GM12878 (cell line): Measurements from ENCODE around the gene KDM5C. TPM values are rescaled to one million over a fixed set of nuclear protein-coding genes. Genes with fewer than 3 reads are reported as not detected.

Experiments used
- CUX1 ChIP-seq: IDR thresholded peaks from 2 replicates; pipeline ENCODE4 v1.6.1; 2012; ENCODE audit warnings: improper control_type of control experiment, low read depth, low read length; ENCODE audit not compliant: insufficient replicate concordance
- FOXM1 ChIP-seq: IDR thresholded peaks from 2 replicates; pipeline ENCODE4 v1.6.1; 2012; ENCODE audit warnings: low read depth, mild to moderate bottlenecking, inconsistent platforms, low read length, moderate library complexity
- IRF5 ChIP-seq: fragments of 450-650 bp; IDR thresholded peaks from 2 replicates; pipeline ENCODE4 v1.6.1; 2017; ENCODE audit warnings: borderline replicate concordance
- MYB ChIP-seq: fragments of 150-350 bp; IDR thresholded peaks from 2 replicates; pipeline ENCODE4 v1.6.1; 2014; ENCODE audit warnings: mild to moderate bottlenecking, low read depth, low read length, borderline replicate concordance
- NBN ChIP-seq: fragments of 450-650 bp; IDR thresholded peaks from 2 replicates; pipeline ENCODE4 v1.6.1; 2016
- YBX1 ChIP-seq: fragments of 450-650 bp; IDR thresholded peaks from 2 replicates; pipeline ENCODE4 v1.6.1; 2016; ENCODE audit warnings: antibody characterized with exemption
- ZNF384 ChIP-seq: IDR thresholded peaks from 2 replicates; pipeline ENCODE4 v1.6.1; 2012; ENCODE audit warnings: low read depth, mild to moderate bottlenecking, low read length, improper control_type of control experiment, borderline replicate concordance
- polyA plus RNA-seq, 11 experiments: library from polyadenylated mRNA; depleted of rRNA in 4 of 11; unstranded in 6 of 11; stranded (reverse) in 5 of 11; fragments of >200 nt; fragmentation: Nextera tagmentation in 4 of 11; fragmentation: Illumina TruSeq in 1 of 11; extraction: Ambion mirVana in 4 of 11; extraction: Trizol in 1 of 11; gene quantifications; 1 replicate in 1 of 11; 2 replicates in 10 of 11; pipeline versions ENCODE4 v1.2.1 to v1.2.3, GENCODE V29; 2011 to 2016; ENCODE audit warnings: inconsistent platforms in 2 of 11, missing spikeins in 2 of 11, low read depth in 1 of 11
- total RNA-seq, 4 experiments: library from RNA; depleted of rRNA in 3 of 4; stranded (reverse); fragments of >200 nt in 3 of 4; fragmentation: Illumina TruSeq in 1 of 4; extraction: Trizol in 1 of 4; gene quantifications; 2 replicates each; pipeline versions ENCODE4 v1.2.1 to v1.2.3, GENCODE V29; 2013 to 2021

The KDM5C gene
- total and polyA plus RNA-seq, 10 of the 15 experiments (the other 5 are each of a cell fraction or from before 2014, with no cell fraction given), result 1.5 to 110 (median 53.0) TPM

- TF ChIP-seq FOXM1 (no peak), YBX1 (no peak), ZNF384 (no peak), IRF5 (no peak), NBN (no peak), MYB (no peak), CUX1 (no peak)
These were observed 61.6 kb downstream of the KDM5C start (continued) for GRCh38 chrX:53163436-53163835.
